ENCODE results near the gene CHRNB1. TPM values are rescaled to one million over a fixed set of nuclear protein-coding genes. Genes with fewer than 3 reads are reported as not detected.

Gene CHRNB1
- polyA plus RNA-seq, 2 donors, result 7.0 to 7.4 TPM

DNA sequence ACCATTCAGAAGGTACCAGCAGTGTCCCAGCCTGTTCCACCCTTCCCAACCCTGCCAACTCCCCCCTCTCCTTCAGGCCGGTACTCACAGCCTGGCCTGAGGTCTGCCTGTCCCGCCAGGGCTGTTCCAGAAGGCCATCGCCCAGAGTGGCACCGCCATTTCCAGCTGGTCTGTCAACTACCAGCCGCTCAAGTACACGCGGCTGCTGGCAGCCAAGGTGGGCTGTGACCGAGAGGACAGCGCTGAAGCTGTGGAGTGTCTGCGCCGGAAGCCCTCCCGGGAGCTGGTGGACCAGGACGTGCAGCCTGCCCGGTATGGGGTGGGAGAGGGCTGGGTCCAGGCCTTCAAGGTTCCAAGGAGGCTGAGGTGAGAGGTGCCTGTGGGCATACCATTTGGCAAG lies 30.0 kb upstream of the CHRNB1 start:
- H3K4me1 ChIP-seq (ENCODE audit: control insufficient read depth in 2 of 2, insufficient read depth in 2 of 2, low read length in 1 of 2), result no peaks in the 10 kb centered on the region
- H3K36me3 ChIP-seq (ENCODE audit: control insufficient read depth in 2 of 2, insufficient read depth in 2 of 2, low read length in 1 of 2), result no peaks in the 10 kb centered on the region
- no peak overlapping the region for H3K27ac ChIP-seq (ENCODE audit: low read depth in 2 of 2, low read length in 1 of 2)
- no peaks in the 10 kb centered on the region for H3K27me3 ChIP-seq (ENCODE audit: control insufficient read depth in 1 of 2, insufficient read depth in 2 of 2, low read length in 2 of 2)
- H3K9me3 ChIP-seq (ENCODE audit: control insufficient read depth in 2 of 2, insufficient read depth in 1 of 2, low read depth in 1 of 2, low read length in 1 of 2), result no peaks in the 10 kb centered on the region
- H3K4me3 ChIP-seq (ENCODE audit: low read depth in 1 of 2, low read length in 2 of 2), result no peak overlapping the region
- WGBS, 2 donors, result 81 to 85% methylated on average over 14 of the region's 14 CpGs

DNA sequence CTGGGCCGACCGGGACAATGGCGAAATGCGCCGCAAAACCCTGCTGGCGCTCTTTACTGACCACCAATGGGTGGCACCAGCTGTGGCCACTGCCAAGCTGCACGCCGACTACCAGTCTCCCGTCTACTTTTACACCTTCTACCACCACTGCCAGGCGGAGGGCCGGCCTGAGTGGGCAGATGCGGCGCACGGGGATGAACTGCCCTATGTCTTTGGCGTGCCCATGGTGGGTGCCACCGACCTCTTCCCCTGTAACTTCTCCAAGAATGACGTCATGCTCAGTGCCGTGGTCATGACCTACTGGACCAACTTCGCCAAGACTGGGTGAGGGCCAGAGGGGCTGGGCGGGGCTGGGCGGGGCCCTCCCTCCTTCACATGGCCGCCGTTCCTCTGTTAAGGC lies 29.1 kb upstream of the CHRNB1 start:
- H3K9me3 ChIP-seq (ENCODE audit: control insufficient read depth in 2 of 2, insufficient read depth in 1 of 2, low read depth in 1 of 2, low read length in 1 of 2), result no peaks in the 10 kb centered on the region
- WGBS, 2 donors, result 82 to 83% methylated on average over 23 of the region's 23 CpGs
- no peak overlapping the region for H3K4me3 ChIP-seq (ENCODE audit: low read depth in 1 of 2, low read length in 2 of 2)
- H3K27ac ChIP-seq (ENCODE audit: low read depth in 2 of 2, low read length in 1 of 2), result no peak overlapping the region
- no peaks in the 10 kb centered on the region for H3K36me3 ChIP-seq (ENCODE audit: control insufficient read depth in 2 of 2, insufficient read depth in 2 of 2, low read length in 1 of 2)
- H3K27me3 ChIP-seq (ENCODE audit: control insufficient read depth in 1 of 2, insufficient read depth in 2 of 2, low read length in 2 of 2), result no peaks in the 10 kb centered on the region
- no peaks in the 10 kb centered on the region for H3K4me1 ChIP-seq (ENCODE audit: control insufficient read depth in 2 of 2, insufficient read depth in 2 of 2, low read length in 1 of 2)

DNA sequence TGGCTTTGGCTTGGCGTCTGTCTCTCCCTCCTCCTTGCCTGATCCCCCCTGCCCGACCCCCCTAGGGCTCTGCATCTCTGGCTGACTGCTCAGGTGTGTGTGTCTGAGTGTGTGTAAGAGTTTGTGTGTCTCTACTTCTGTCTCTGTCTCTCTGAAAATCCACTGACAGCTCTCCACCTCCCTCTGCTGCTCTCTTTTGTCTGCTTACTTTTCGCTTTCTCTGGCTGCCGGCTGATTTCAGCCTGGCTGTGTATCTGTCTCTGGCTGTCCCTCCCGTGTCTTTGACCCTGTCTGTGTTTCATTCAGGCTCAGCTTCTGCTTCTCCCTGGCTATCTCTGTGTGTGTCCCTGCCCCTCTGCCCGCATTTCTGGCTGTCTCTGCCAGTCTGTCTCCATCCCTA lies 28.5 kb upstream of the CHRNB1 start:
- Histone ChIP-seq H3K36me3 (ENCODE audit: control insufficient read depth in 2 of 2, insufficient read depth in 2 of 2, low read length in 1 of 2) (no peaks in the 10 kb centered on the region), H3K4me3 (ENCODE audit: low read depth in 1 of 2, low read length in 2 of 2) (no peak overlapping the region), H3K27me3 (ENCODE audit: control insufficient read depth in 1 of 2, insufficient read depth in 2 of 2, low read length in 2 of 2) (no peaks in the 10 kb centered on the region), H3K4me1 (ENCODE audit: control insufficient read depth in 2 of 2, insufficient read depth in 2 of 2, low read length in 1 of 2) (no peaks in the 10 kb centered on the region), H3K9me3 (ENCODE audit: control insufficient read depth in 2 of 2, insufficient read depth in 1 of 2, low read depth in 1 of 2, low read length in 1 of 2) (no peaks in the 10 kb centered on the region), H3K27ac (ENCODE audit: low read depth in 2 of 2, low read length in 1 of 2) (no peak overlapping the region)
- WGBS, 2 donors, result 71 to 78% methylated on average over 6 of the region's 6 CpGs

DNA sequence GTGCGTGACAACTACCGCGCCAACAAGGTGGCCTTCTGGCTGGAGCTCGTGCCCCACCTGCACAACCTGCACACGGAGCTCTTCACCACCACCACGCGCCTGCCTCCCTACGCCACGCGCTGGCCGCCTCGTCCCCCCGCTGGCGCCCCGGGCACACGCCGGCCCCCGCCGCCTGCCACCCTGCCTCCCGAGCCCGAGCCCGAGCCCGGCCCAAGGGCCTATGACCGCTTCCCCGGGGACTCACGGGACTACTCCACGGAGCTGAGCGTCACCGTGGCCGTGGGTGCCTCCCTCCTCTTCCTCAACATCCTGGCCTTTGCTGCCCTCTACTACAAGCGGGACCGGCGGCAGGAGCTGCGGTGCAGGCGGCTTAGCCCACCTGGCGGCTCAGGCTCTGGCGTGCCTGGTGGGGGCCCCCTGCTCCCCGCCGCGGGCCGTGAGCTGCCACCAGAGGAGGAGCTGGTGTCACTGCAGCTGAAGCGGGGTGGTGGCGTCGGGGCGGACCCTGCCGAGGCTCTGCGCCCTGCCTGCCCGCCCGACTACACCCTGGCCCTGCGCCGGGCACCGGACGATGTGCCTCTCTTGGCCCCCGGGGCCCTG lies 27.7 kb upstream of the CHRNB1 start:
- Histone ChIP-seq H3K4me1 (ENCODE audit: control insufficient read depth in 2 of 2, insufficient read depth in 2 of 2, low read length in 1 of 2) (no peaks in the 10 kb centered on the region), H3K9me3 (ENCODE audit: control insufficient read depth in 2 of 2, insufficient read depth in 1 of 2, low read depth in 1 of 2, low read length in 1 of 2) (no peaks in the 10 kb centered on the region), H3K27me3 (ENCODE audit: control insufficient read depth in 1 of 2, insufficient read depth in 2 of 2, low read length in 2 of 2) (no peaks in the 10 kb centered on the region), H3K36me3 (ENCODE audit: control insufficient read depth in 2 of 2, insufficient read depth in 2 of 2, low read length in 1 of 2) (no peaks in the 10 kb centered on the region), H3K27ac (ENCODE audit: low read depth in 2 of 2, low read length in 1 of 2) (no peak overlapping the region), H3K4me3 (ENCODE audit: low read depth in 1 of 2, low read length in 2 of 2) (no peak overlapping the region)
- 94% methylated on average over 50 to 54 of the region's 54 CpGs for WGBS, 2 donors

DNA sequence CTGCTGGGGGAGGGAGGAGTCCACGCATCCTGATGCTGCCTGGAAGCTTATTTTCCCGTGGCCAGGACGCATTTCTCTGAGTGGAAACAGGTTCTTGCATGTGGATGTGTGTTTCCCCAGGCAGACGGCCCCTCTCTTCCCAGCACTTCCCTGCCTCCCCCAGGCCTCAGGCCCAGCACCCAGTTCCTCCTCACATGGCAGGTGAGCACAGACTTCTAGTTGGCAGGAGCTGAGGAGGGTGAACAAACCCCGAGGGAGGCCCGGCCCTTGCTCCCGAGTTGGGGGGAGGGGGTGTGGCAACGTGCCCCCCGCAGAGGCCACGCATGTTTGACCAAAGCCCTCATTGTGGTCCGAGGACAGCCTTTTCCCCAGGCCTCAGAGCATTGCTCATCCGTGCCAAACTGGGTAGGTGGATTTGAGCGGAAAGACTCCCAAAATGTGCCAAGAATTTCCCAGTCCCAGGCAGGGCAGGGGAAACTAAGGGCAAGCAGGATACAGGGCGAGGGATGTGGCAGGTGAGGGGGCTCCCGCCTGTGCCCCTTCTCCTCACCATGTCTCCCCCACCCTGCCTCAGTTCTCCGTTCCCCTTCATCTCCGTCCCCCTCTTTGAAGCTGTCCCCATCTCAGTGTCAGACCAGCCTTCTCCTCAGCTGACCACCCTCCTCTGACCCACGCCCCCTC lies 26.2 kb upstream of the CHRNB1 start:
- no peaks in the 10 kb centered on the region for H3K9me3 ChIP-seq (ENCODE audit: control insufficient read depth in 2 of 2, insufficient read depth in 1 of 2, low read depth in 1 of 2, low read length in 1 of 2)
- 67% methylated on average over 18 of the region's 18 CpGs for WGBS, 2 donors
- H3K4me1 ChIP-seq (ENCODE audit: control insufficient read depth in 2 of 2, insufficient read depth in 2 of 2, low read length in 1 of 2), result no peaks in the 10 kb centered on the region
- H3K36me3 ChIP-seq (ENCODE audit: control insufficient read depth in 2 of 2, insufficient read depth in 2 of 2, low read length in 1 of 2), result no peaks in the 10 kb centered on the region
- no peak overlapping the region for H3K4me3 ChIP-seq (ENCODE audit: low read depth in 1 of 2, low read length in 2 of 2)
- no peak overlapping the region for H3K27ac ChIP-seq (ENCODE audit: low read depth in 2 of 2, low read length in 1 of 2)
- no peaks in the 10 kb centered on the region for H3K27me3 ChIP-seq (ENCODE audit: control insufficient read depth in 1 of 2, insufficient read depth in 2 of 2, low read length in 2 of 2)

DNA sequence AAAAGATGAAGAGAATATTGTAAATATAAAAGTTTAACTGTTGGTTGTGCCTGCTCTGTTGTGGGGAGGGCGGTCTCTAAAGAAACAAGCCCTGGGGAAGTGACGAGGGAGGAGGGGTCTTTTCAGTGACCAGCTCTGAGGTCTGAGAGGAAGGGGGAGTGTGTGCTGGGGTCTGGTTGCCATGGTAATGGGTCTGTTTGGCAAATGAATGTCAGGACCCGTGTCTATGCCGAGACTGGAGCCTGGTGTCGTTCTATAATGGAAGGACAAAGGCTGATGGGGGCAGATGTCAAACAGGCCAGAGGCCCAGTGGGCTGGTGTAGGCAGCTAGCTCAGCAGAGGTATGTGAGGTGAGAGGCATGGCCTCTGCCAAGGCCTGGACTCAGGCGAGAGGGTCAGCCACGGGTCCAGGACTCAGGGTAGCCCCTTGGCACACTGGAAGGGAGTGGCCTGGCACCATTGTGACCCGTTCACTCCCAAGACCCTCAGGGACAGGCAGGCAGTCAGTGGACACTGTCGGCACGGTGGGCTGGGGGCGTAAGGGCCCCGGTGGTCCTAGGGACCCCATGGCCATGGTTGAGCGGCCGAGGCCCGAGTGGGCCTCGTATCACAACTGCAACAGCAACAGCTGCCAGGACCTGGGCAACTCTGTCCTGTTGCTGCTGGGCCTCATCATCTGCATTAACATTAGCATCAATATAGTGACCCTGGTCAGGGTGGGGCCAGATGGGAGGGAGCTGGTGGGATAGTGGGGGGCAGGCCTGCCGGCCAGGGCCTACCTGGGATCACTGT lies 24.8 kb upstream of the CHRNB1 start, which contains the start of gene SPEM1:
Gene SPEM1 (plus strand): TSS at position 506 of the 792 bp plus-strand sequence. CDS start 61 bp downstream, at position 567.
- no peak within 1 kb of the TSS for H3K27ac ChIP-seq (ENCODE audit: low read depth in 2 of 2, low read length in 1 of 2)
- H3K36me3 ChIP-seq (ENCODE audit: control insufficient read depth in 2 of 2, insufficient read depth in 2 of 2, low read length in 1 of 2), result no peaks in the 10 kb centered on the region
- H3K9me3 ChIP-seq (ENCODE audit: control insufficient read depth in 2 of 2, insufficient read depth in 1 of 2, low read depth in 1 of 2, low read length in 1 of 2), result no peaks in the 10 kb centered on the region
- no peaks in the 10 kb centered on the region for H3K4me1 ChIP-seq (ENCODE audit: control insufficient read depth in 2 of 2, insufficient read depth in 2 of 2, low read length in 1 of 2)
- H3K4me3 ChIP-seq (ENCODE audit: low read depth in 1 of 2, low read length in 2 of 2), result no peak within 1 kb of the TSS
- H3K27me3 ChIP-seq (ENCODE audit: control insufficient read depth in 1 of 2, insufficient read depth in 2 of 2, low read length in 2 of 2), result no peaks in the 10 kb centered on the region
- WGBS, 2 donors, result 77 to 85% methylated on average over 16 to 17 of the region's 17 CpGs

DNA sequence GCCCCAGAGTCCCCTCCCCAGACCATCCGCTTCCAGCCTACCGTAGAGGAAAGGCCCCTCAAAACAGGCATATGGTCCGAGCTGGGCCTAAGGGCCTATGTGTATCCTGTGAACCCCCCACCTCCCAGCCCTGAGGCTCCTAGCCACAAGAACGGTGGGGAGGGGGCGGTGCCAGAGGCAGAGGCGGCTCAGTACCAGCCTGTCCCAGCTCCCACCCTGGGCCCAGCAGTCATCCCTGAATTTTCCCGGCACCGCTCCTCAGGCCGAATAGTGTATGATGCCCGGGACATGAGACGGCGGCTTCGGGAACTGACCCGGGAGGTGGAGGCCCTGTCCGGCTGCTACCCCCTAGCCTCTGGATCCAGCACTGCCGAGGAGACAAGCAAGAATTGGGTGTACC lies 23.7 kb upstream of the CHRNB1 start:
- no peak overlapping the region for H3K4me3 ChIP-seq (ENCODE audit: low read depth in 1 of 2, low read length in 2 of 2)
- H3K36me3 ChIP-seq (ENCODE audit: control insufficient read depth in 2 of 2, insufficient read depth in 2 of 2, low read length in 1 of 2), result no peaks in the 10 kb centered on the region
- no peak overlapping the region for H3K27ac ChIP-seq (ENCODE audit: low read depth in 2 of 2, low read length in 1 of 2)
- H3K9me3 ChIP-seq (ENCODE audit: control insufficient read depth in 2 of 2, insufficient read depth in 1 of 2, low read depth in 1 of 2, low read length in 1 of 2), result no peaks in the 10 kb centered on the region
- no peaks in the 10 kb centered on the region for H3K4me1 ChIP-seq (ENCODE audit: control insufficient read depth in 2 of 2, insufficient read depth in 2 of 2, low read length in 1 of 2)
- 94 to 95% methylated on average over 16 of the region's 16 CpGs for WGBS, 2 donors
- no peaks in the 10 kb centered on the region for H3K27me3 ChIP-seq (ENCODE audit: control insufficient read depth in 1 of 2, insufficient read depth in 2 of 2, low read length in 2 of 2)

DNA sequence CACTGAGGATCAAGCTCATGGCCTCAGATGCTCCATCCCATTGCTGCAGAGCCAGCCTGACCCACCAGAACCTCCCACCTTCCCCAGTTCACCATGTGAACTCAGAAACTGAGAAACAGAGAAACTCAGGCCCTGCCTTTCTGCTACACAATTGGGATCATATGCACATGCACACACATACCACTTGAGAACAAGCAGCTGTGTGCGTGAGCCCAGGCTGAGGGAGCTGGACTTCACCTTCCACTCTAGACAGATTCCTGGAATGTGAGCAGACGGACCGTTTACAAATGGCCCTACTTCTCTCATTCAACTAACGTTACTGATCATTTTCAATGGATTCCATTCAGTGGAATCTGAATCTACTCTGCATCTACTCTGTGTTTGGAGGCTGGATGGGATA lies 21.2 kb upstream of the CHRNB1 start:
- Histone ChIP-seq H3K27ac (ENCODE audit: low read depth in 2 of 2, low read length in 1 of 2) (no peak overlapping the region), H3K4me1 (ENCODE audit: control insufficient read depth in 2 of 2, insufficient read depth in 2 of 2, low read length in 1 of 2) (no peaks in the 10 kb centered on the region), H3K4me3 (ENCODE audit: low read depth in 1 of 2, low read length in 2 of 2) (no peak overlapping the region), H3K9me3 (ENCODE audit: control insufficient read depth in 2 of 2, insufficient read depth in 1 of 2, low read depth in 1 of 2, low read length in 1 of 2) (no peaks in the 10 kb centered on the region), H3K36me3 (ENCODE audit: control insufficient read depth in 2 of 2, insufficient read depth in 2 of 2, low read length in 1 of 2) (no peaks in the 10 kb centered on the region), H3K27me3 (ENCODE audit: control insufficient read depth in 1 of 2, insufficient read depth in 2 of 2, low read length in 2 of 2) (no peaks in the 10 kb centered on the region)
- 64 to 68% methylated on average over 4 of the region's 4 CpGs for WGBS, 2 donors

DNA sequence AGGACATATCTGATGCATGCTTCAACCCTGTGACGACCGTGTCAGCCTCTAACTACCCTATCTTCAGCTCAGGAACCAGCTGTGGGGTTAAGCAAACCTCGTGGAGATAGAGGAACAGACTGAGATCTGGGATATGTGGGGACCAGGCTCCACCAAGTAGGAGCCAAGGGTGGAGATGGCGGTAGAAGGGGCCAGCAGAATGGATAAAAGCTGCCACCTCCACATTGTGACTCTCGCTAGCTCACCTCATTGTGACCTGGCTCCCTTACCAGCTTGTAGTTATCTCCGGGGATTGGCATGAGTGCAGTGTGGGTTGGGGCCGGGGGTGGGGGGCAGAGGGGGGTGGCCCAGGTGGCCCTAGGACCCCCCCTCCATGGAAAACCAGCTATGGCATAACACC lies 19.5 kb upstream of the CHRNB1 start, which contains the start of gene SPEM2:
Gene SPEM2 (plus strand): TSS at position 301 of the 400 bp plus-strand sequence. CDS start 73 bp downstream, at position 374.
- Histone ChIP-seq H3K36me3 (ENCODE audit: control insufficient read depth in 2 of 2, insufficient read depth in 2 of 2, low read length in 1 of 2) (no peaks in the 10 kb centered on the region), H3K27me3 (ENCODE audit: control insufficient read depth in 1 of 2, insufficient read depth in 2 of 2, low read length in 2 of 2) (no peaks in the 10 kb centered on the region), H3K9me3 (ENCODE audit: control insufficient read depth in 2 of 2, insufficient read depth in 1 of 2, low read depth in 1 of 2, low read length in 1 of 2) (no peaks in the 10 kb centered on the region), H3K27ac (ENCODE audit: low read depth in 2 of 2, low read length in 1 of 2) (no peak within 1 kb of the TSS), H3K4me3 (ENCODE audit: low read depth in 1 of 2, low read length in 2 of 2) (no peak within 1 kb of the TSS), H3K4me1 (ENCODE audit: control insufficient read depth in 2 of 2, insufficient read depth in 2 of 2, low read length in 1 of 2) (no peaks in the 10 kb centered on the region)
- WGBS, 2 donors, result 81 to 86% methylated on average over 7 of the region's 7 CpGs

All from esophagus (tissue), 2 donors.